ENCODE results near the gene PKIB.
"Not testable (repeated sequence)": the region's sequence is repeated elsewhere in the genome, so short reads cannot be mapped to it uniquely, and the experiment has no call there.

PKIB gene

DNA sequence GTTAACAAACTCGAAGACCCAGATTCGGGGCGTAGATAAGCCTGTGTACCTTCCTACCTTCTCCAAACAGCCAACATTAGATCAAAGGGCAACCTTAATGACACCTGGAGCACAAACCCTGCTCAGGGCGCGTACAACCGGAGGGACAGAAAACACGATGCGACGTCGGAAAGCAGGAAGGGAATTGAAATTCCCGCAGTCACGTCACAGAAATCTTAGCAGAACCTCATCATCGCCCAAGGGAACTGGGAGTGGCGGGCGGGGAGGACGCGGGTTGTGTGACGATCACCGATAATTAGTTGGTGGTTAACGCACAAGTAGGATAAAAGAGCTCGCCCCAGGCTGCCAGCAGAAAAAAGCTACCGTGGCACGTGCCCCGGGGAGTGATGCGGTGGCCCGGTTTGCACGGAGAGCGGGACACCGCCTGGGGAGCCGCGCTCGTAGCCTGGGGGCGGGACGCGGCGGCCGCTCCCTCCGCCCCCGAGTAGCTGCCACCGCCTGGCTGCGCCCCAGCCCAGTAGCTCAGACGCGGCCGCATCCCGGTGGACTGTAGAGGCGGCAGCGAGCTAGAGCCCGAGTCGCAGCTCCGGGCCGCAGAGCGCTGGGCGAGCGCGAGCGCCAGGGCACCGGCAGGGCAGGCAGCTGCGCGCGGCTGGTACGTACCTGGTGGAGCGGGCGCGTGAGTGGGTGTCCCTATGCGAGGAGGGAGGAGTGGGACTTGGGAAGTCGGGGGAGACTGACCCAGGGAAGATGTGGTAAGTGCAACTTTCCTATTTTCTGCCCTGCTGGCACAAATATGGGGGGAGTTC is at the start of gene PKIB:
Gene PKIB, plus strand, starts transcription at position 525 of the 809 bp plus-strand sequence. CDS start 107,390 bp downstream, outside the sequence.
- peak; percentile 83 for DNase-seq (ENCODE audit: low spot score)

DNA sequence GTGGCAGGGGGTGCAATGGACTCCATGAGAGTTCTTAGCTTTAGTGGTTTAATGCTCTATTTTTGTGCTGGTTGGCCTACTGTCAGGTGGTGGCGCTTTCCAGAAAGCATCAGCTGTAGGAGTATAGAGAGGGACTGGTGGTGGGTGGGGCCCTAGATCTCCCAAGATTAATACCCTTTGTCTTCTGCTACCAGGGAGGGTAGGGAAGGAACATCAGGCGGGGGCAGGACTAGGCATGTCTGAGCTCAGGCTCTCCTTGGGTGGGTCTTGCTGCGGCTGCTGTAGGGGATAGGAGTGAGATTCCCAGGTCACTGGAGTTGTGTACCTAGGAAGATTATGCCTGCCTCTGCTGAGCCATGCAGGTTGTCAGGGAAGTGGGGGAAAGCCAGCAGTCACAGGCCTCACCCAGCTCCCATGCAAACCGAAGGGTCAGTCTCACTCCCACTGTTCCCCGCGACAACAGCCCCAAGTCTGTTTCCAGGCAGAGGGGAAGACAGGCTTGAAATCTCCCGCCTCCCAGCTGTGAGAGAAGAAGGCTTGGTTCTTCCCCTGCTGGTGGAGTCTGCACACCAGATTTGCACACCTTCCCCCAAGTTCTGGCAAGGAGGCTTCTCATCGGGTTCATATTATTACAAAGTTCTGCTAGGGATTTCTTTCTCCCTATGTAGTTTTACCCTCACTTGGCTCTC is 46.7 kb upstream of the PKIB start:
- DNase-seq (ENCODE audit: low spot score) = no peak

GRCh38 chr6:122564230-122564629 is 46.0 kb upstream of the PKIB start:
- DNase-seq (ENCODE audit: low spot score) = no peak

- DNase-seq (ENCODE audit: low spot score) = no peak
These were observed 44.5 kb upstream of the PKIB start for GRCh38 chr6:122565708-122566107.

DNA sequence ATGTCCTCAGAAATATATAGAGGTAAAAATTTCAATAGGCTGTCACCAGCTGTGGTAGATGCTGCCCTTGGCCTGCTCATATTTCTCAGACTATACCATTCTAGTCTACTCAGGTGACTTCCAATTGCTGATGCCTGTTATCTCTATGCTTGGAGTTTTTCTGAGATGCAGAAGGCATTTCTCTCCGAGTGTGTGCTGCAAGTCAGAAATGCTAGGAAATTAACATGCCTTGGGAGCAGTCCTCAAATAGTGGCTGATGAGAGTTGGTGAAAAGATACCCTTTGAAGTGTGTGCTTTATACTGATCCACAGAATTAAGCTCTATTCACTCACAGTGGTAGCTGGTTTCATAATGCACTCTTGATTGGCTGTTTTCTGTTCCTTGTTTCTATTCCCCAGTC is 43.2 kb upstream of the PKIB start:
- no peak for DNase-seq (ENCODE audit: low spot score)

- no peak for DNase-seq (ENCODE audit: low spot score)
These were observed 41.9 kb upstream of the PKIB start for GRCh38 chr6:122568350-122568749.

DNA sequence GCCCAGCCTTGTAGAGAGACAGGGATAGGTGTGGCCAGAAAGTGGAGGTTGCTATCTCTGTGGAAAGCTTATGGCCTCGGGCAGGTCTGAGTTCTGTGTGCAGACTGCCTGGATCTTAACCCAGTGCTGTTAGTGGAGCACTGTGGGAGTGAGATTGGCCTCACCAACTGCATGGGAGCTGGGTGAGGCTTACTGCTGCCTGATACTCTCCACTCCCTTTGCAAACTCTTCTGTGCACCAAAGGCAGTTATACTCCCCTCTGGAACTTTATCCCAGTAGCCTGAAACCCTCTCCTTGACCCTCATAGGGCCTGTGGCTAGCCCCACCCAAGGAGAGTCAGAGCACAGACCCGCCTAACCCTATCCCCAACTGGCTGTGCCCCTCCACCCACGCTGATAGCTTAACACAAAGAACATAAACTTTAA is 41.4 kb upstream of the PKIB start:
- no peak for DNase-seq (ENCODE audit: low spot score)

DNA sequence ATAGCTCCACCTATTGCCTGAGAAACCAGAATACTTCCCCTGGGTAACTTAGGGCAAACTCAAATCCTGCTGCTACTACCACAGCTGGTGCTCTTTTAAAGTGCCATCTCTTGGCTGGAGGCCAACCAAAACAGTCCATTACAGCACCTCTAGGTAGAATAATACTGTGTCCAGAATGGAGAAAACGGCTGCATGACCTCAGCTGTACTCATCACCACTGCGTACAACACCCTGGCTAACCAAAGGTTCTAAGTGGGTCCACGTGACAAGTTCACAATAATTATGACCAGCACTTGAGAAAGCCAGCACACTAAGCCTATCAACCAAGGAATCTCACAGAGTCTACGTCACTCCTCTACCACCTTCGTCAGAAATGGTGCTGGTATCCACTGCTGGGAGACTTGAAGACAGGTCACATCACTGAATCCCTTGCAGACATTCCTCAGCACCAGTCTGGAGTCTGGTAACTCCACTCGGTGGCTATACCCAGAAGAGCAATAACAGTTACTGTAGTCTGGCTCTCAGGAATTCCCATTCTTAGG is 40.9 kb upstream of the PKIB start:
- no peak for DNase-seq (ENCODE audit: low spot score)

GRCh38 chr6:122571888-122572287 is 38.3 kb upstream of the PKIB start:
- no peak for DNase-seq (ENCODE audit: low spot score)

GRCh38 chr6:122576888-122577287 is 33.3 kb upstream of the PKIB start:
- no peak for DNase-seq (ENCODE audit: low spot score)

- DNase-seq (ENCODE audit: low spot score) = no peak
These were observed 31.2 kb upstream of the PKIB start for GRCh38 chr6:122578961-122579360.

DNA sequence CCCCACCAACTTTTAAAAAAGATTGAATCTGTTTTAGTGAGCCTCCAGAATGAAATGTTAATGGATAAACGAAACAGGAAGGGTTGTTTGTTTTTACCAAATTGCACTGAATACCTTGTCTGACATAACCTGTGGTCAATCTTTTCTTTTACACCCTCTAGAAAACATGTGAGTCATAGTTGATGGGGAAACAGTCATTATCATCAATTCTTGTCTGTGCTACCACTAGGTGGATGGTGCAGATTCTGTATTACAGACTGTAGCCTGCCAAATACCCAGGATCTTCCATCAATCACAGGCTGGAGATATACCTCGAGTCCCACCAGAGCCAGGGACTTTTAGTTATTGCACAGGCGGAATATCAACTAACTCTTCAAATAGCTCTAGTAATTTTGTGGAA is 29.5 kb upstream of the PKIB start:
- DNase-seq (ENCODE audit: low spot score) = peak; percentile 3

- DNase-seq (ENCODE audit: low spot score) = no peak
These were observed 21.1 kb upstream of the PKIB start for GRCh38 chr6:122589115-122589514.

DNA sequence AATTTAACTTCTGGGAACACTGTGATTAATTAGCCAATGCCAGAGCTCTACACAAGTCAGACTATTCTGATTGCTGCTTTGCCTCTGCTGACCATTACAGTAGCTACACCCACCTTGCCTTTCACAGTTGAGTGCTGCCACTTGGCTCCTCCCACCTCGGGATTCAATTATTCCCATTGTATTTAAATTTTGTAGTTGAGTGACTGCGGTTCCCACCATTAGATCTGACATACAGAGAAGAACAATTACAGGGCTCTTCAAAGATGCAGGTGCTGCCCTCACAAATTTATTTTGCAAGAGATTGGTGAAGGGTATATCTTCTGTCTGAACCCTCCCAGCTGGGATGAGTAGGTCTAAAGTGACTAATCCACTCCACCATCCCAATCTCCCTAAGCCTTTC is 11.9 kb upstream of the PKIB start:
- DNase-seq (ENCODE audit: low spot score) = not testable (repeated sequence)

- DNase-seq (ENCODE audit: low spot score) = no peak
These were observed 5.5 kb upstream of the PKIB start for GRCh38 chr6:122604676-122605075.

DNA sequence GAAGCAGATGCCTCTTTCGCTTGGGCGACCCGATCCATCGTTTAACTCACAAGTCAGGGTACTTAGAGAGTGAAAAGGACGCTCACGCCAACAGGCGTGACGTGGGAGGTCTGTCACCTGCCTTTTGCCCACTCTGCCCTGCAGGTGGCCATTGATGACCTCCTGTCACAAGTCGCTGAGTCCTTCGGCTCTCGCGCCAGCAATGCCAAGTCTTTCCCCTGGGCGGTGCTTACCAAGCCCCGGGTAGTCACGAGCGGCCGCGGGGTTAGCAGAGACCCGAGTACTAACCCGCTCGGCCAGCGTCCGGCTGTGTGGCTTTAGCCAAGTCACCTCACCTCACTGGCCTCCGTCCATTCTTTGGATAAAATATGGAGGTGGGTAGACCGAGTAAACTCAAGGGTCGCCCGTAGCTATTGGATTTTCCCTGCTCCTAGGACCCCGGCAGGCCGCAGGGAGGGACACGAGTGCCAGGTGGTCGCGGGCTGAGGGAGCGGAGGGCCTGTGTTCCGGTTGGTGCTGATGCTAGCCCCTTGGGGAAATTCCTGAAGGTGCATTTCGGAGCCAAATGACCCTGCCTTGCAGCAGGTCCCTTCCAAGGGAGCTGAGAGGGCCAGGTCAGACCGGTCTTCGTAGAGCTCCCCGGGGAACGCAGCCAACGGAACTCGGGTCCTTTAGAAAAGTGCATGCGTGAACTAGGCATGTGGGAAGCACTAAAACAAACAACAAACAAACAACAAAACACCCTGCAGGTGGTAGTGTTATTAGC is 668 bp downstream of the PKIB start:
- DNase-seq (ENCODE audit: low spot score) = peak; percentile 77

DNA sequence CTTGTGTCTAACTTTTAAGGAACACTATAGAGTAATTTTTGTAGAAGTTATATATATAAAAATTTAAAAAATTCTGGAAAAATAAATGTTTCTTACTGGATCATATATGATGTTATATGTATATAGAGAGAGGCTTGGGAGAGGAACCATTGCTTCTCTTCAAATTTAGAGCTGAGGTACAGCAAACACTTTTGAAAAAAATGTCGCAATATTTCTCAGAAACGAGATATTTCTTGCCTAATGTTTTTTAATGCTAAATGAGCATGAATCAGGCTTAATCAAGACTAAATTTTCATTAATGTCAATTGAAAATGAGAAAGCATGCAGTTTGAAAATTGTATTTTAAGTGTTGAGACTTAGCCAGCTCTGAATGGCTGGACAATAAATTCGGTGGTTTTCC is 2.6 kb downstream of the PKIB start:
- no peak for DNase-seq (ENCODE audit: low spot score)

GRCh38 chr6:122614303-122614702 is 4.1 kb downstream of the PKIB start:
- no peak for DNase-seq (ENCODE audit: low spot score)

GRCh38 chr6:122615409-122615808 is 5.2 kb downstream of the PKIB start:
- no peak for DNase-seq (ENCODE audit: low spot score)

DNA sequence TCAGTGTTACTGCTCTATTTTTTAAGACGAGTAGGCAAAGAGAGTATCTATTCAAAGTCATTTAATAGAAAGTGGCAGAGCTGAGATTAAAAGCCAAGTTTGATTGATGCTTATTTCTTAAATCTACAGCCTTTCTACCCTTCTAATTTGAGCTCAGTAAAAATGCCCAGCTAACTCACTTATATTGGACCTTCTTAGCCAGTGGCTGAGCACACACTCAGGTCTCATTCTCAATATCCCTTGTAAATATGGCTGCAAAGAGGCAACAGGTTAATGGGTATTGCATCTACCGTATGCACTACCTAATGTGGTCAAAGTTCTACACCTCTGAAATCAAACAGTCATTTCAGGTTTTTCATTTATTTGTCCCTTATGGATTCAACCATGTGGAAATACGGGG is 6.7 kb downstream of the PKIB start:
- no peak for DNase-seq (ENCODE audit: low spot score)

- peak; percentile 59 for DNase-seq (ENCODE audit: low spot score)
These were observed 9.1 kb downstream of the PKIB start for GRCh38 chr6:122619309-122619708.

GRCh38 chr6:122620428-122620827 is 10.2 kb downstream of the PKIB start:
- peak; percentile 69 for DNase-seq (ENCODE audit: low spot score)

Measured in cerebellar cortex (tissue), 1 donor.